GM18951 (cell line): Measurements from ENCODE around the gene TERT.
"Not testable (repeated sequence)": the region's sequence is repeated elsewhere in the genome, so short reads cannot be mapped to it uniquely, and the experiment has no call there.

Experiments used
- POLR2A ChIP-seq: IDR thresholded peaks from 4 replicates; pipeline ENCODE4 v1.6.1; 2011; ENCODE audit warnings: mild to moderate bottlenecking; ENCODE audit not compliant: insufficient read length, insufficient read depth; ENCODE audit errors: extremely low read depth
- in situ Hi-C: fragments of 300-500 bp; cut with MboI; formaldehyde crosslinking; loops from one replicate; pipeline ENCODE4 v1.12.0; 2022; ENCODE audit warnings: low sequenced_read_pairs, mixed read lengths, inconsistent platforms; ENCODE audit not compliant: unreplicated experiment

The TERT gene

DNA sequence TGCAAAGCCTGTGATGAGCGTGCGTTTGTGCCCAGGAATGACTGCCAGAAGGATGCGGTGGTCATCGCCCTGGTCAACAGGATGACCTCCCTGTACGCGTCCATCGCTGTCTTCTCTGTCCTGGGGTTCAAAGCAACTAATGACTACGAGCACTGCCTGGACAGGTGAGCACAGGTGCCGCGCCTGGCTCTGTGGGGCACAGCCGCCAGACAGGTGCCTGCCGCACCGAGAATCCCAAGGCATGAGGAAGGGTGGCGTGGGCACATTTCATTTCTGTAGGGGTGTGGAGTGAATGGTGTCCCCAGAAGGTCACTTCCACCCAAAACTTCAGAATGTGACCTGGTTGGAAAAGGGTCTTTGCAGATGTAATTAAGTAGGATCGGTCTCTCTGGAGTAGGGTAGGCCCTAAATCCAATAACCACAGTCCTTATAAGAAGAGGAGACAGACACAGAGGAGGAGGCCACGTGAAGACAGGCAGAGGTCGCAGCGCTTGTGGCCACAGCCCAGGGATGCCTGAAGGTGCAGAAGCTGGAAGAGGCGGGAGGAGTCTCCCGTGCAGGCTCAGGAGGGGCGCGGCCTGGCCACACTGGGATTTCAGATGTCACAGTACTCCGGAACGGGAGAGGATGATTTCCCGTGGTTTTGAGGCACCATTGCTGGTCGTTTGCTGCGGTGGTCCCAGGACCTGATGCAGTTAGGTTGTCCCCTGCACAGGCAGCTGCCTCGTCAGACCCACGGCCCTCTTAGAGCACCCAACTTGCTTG lies 54.2 kb downstream of the TERT start:
- TF ChIP-seq POLR2A = no peak

GRCh38 chr5:1239505-1240251 lies 55.2 kb downstream of the TERT start:
- TF ChIP-seq POLR2A = no peak
- in situ Hi-C loops = no loop called here

More for the DNA sequence above, 54.2 kb downstream of the TERT start:
- in situ Hi-C loops = no loop called here

DNA sequence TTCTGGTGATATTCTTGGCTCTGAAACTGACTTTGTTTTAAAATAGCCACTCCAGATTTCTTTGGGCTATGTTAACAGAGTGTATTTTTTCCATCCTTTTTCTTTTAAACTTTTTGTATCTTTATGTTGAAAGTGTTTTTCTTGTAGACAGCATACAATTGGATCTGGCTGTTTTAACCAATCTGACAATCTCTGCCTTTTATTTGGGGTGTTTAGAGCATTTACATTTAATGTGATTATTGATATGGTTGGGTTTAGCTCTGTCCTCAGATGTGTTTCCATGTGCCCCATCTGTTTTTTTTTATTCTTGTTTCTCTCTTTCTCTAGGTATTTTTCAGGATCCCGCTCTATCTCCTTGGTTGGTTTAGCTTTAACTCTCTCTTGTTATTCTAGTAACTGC lies 59.0 kb downstream of the TERT start:
- no peak for TF ChIP-seq POLR2A
- in situ Hi-C loops = no loop called here

DNA sequence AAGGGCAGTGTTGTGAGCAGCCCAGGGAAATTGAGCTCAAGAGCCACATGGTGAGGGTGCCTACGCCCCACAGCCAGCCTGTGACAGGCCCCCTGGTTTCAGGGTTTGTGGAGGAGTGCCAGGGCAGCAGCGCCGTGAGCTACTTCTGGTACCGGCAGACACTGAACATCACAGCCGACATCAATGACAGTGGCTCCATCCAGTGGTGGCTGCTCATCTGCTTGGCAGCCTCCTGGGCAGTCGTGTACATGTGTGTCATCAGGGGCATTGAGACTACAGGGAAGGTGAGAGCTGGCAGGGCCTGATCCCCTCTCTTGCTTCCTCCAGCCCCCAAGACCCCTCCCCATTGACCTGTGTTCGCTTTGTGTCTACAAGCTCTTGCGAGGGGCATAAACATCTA lies 59.5 kb downstream of the TERT start:
- no peak for TF ChIP-seq POLR2A
- in situ Hi-C loops = no loop called here

GRCh38 chr5:1232780-1233179 lies 62.1 kb downstream of the TERT start:
- TF ChIP-seq POLR2A = no peak
- in situ Hi-C loops = no loop called here

- in situ Hi-C loops = no loop called here
- no peak for TF ChIP-seq POLR2A
These were observed 63.4 kb downstream of the TERT start for GRCh38 chr5:1231354-1231905.

- no peak for TF ChIP-seq POLR2A
- in situ Hi-C loops = no loop called here
These were observed 64.3 kb downstream of the TERT start for GRCh38 chr5:1230551-1230950.

- no peak for TF ChIP-seq POLR2A
- in situ Hi-C loops = no loop called here
These were observed 65.0 kb downstream of the TERT start for GRCh38 chr5:1229822-1230221.

- in situ Hi-C loops = not testable (repeated sequence)
These were observed 65.8 kb downstream of the TERT start for GRCh38 chr5:1229023-1229422.

DNA sequence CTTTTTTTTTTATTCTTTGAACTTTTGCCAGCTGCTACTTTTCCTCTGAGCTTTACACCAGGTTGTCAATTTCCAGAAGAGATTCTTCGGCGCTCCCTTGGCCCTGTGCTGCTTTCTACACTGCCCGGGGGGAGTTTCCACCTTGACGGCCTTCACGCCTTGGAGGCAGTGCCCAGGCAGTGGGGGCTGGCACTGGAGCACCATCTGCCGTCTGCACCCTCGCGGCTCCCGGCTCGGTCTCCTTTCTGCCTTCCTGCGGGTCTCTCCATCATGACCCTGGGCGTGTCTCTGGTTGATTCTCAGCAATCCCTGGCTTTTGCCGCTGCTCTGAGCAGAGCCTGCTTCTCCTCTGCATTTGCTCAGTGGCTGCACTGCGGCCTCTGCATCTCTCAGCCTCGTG lies 66.7 kb downstream of the TERT start:
- in situ Hi-C loops = no loop called here
- no peak for TF ChIP-seq POLR2A

- TF ChIP-seq POLR2A = no peak
- in situ Hi-C loops = no loop called here
These were observed 67.2 kb downstream of the TERT start for GRCh38 chr5:1227667-1228066.

- in situ Hi-C loops = no loop called here
- no peak for TF ChIP-seq POLR2A
These were observed 67.9 kb downstream of the TERT start for GRCh38 chr5:1226839-1227581.

DNA sequence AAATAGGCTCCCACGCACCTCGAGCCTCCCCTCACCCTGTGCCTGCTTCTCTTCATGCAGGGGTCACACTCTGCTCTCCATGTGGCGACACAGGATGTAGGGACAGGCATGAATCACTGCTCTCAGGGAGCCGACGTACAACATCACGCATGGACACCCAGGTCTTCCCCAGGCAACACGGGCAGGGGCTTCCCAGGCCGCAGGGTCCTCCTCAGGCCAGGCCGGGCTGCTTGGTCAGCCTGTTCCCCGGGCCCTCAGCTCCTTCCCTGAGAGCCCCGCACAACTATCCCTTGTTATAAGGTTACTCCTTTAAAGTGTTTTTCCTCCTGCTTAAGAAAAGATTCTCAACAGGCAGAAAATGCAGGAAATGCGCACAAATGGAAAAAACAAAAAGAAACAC lies 68.6 kb downstream of the TERT start:
- no peak for TF ChIP-seq POLR2A
- in situ Hi-C loops = no loop called here
